ENCODE results near the gene PSMD7. TPM values are rescaled to one million over a fixed set of nuclear protein-coding genes. Genes with fewer than 3 reads are reported as not detected.

Gene PSMD7
- total RNA-seq, 1 donor from 2014 or later = 79.8 TPM

DNA sequence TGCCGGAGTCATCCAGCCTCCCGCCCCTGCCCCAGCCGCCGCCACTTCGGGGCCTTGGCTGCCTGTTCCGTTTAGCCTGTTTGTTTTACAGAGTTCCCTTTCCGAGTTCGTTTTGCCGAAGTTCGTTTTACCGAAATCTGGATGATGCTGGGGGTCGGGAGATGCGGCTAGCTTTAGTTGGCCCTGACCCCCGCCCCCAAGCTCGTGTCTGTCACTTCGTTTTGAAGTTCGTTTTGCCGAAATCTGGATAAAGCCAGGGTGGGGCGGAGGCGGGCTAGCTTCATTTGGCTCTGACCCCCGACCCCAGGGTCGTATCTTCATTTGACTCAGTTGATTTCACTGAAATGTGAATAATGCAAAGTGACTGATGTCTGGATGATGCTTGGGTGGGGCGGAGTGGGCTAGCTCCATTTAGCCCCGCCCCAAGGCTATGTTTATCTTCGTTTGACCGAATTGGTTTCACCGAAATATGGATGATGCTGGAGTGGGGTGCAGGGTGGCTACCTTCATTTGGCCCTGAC, 591 bp downstream of the PSMD7 start:
- Histone ChIP-seq H3K4me3 (ENCODE audit: low read depth, low read length) (peak overlapping the region; percentile 95), H3K27me3 (ENCODE audit: control insufficient read depth, insufficient read depth, low read length) (no peaks in the 10 kb centered on the region), H3K36me3 (ENCODE audit: control insufficient read depth, insufficient read depth, low read length) (peaks cover 22% of the 10 kb centered on the region)
- TF ChIP-seq, protein P1, sequence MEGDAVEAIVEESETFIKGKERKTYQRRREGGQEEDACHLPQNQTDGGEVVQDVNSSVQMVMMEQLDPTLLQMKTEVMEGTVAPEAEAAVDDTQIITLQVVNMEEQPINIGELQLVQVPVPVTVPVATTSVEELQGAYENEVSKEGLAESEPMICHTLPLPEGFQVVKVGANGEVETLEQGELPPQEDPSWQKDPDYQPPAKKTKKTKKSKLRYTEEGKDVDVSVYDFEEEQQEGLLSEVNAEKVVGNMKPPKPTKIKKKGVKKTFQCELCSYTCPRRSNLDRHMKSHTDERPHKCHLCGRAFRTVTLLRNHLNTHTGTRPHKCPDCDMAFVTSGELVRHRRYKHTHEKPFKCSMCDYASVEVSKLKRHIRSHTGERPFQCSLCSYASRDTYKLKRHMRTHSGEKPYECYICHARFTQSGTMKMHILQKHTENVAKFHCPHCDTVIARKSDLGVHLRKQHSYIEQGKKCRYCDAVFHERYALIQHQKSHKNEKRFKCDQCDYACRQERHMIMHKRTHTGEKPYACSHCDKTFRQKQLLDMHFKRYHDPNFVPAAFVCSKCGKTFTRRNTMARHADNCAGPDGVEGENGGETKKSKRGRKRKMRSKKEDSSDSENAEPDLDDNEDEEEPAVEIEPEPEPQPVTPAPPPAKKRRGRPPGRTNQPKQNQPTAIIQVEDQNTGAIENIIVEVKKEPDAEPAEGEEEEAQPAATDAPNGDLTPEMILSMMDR (IDR thresholded peaks at IDR 0.05; ENCODE audit: insufficient read depth, low read length, severe bottlenecking) = no peak
- DNase-seq (ENCODE audit: low read depth) = no peak
- no peak for FAIRE-seq

DNA sequence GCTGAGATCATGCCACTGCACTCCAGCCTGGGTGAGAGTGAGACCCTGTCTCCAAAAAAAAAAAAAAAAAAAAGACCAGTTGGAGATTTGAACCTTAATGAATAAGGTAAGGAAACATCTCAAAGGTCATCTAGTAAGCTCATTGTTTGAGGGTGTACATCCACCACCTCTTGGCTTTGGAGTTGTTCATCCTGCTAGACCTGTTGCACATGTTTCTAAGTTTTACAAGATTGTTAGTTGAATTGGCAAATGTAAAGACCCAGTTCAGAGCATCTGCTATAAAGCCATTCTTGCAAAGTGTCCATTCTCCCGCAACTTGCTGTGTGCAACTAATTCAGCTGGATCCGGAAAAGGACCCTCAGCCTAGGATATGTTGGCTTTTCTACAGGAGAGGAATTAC, 1.5 kb downstream of the PSMD7 start:
- peaks cover 30% of the 10 kb centered on the region for H3K36me3 ChIP-seq (ENCODE audit: control insufficient read depth, insufficient read depth, low read length)
- TF ChIP-seq, protein P1 (IDR thresholded peaks at IDR 0.05; ENCODE audit: insufficient read depth, low read length, severe bottlenecking) = no peak
- FAIRE-seq (no peak), DNase-seq (ENCODE audit: low read depth) (peak; percentile 30)
- no peak overlapping the region for H3K4me3 ChIP-seq (ENCODE audit: low read depth, low read length)
- no peaks in the 10 kb centered on the region for H3K27me3 ChIP-seq (ENCODE audit: control insufficient read depth, insufficient read depth, low read length)

DNA sequence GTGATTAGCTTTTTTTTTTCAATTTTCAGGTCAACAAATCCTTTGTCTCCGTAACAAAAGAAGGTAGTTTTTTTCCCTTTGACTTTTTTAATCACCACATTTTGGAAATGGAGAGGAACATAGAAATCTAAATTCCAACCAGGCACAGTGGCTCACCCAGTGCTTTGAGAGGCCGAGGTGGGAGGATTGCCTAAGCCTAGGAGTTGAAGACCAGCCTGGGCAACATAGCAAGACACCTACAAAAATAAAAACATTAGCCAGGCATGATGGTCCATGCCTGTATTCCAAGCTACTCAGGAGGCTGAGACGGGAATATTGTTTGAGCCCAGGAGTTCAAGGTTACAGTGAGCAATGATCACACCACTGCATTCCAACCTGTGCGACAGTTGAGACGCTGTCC, 5.7 kb downstream of the PSMD7 start:
- Histone ChIP-seq H3K4me3 (ENCODE audit: low read depth, low read length) (no peak overlapping the region), H3K27me3 (ENCODE audit: control insufficient read depth, insufficient read depth, low read length) (no peaks in the 10 kb centered on the region), H3K36me3 (ENCODE audit: control insufficient read depth, insufficient read depth, low read length) (peaks cover 48% of the 10 kb centered on the region)
- DNase-seq (ENCODE audit: low read depth) (no peak), FAIRE-seq (no peak)
- TF ChIP-seq, protein P1 (IDR thresholded peaks at IDR 0.05; ENCODE audit: insufficient read depth, low read length, severe bottlenecking) = no peak

DNA sequence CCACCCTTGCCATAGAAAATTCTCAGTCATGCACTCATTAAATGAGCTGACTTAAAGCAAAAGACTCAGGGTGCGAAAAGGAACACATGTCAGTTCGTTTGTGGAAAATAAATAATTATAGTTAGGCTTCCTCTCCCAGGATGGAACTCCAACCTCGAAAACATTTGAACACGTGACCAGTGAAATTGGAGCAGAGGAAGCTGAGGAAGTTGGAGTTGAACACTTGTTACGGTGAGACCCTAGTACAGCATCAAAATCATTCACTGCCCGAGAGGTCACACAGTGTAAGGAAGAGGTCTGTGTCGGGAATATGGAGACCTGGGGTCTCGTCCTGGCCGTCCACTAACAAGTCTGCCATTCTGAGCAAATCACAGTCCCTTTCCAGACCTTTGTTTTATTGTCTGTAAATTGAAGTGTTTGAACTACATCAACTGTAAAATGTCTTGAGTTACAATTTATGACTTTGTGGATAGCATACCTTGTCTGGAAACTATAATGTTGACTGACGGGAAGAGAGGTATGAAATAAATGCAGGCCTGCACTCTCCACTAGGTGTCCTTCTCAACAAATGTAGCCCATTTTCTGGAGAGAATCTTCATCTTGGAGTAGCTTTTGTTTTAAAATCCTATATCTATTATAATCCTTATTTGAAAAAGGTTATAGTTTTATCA, 7.7 kb downstream of the PSMD7 start:
- DNase-seq (ENCODE audit: low read depth) (no peak), FAIRE-seq (no peak)
- TF ChIP-seq, protein P1 (IDR thresholded peaks at IDR 0.05; ENCODE audit: insufficient read depth, low read length, severe bottlenecking) = peak; percentile 29
- H3K36me3 ChIP-seq (ENCODE audit: control insufficient read depth, insufficient read depth, low read length) = peaks cover 44% of the 10 kb centered on the region
- no peak overlapping the region for H3K4me3 ChIP-seq (ENCODE audit: low read depth, low read length)
- H3K27me3 ChIP-seq (ENCODE audit: control insufficient read depth, insufficient read depth, low read length) = no peaks in the 10 kb centered on the region

DNA sequence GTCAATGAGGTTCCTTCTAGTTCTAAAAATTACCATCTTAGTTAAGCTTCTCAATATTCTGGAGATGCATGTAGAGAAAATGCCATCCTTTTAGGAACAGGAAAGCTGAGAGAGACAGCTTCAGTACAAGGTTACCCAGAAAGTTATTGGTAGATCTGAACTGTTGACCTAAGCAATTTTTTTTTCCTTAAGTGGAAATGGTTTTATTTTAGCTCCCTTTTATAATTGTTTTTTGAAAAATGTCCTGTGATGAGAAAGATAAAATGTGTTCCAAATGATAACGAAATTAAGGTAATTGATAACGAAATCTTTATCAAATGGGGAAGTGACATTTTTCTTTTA, 8.2 kb downstream of the PSMD7 start:
- H3K27me3 ChIP-seq (ENCODE audit: control insufficient read depth, insufficient read depth, low read length) = no peaks in the 10 kb centered on the region
- FAIRE-seq (no peak), DNase-seq (ENCODE audit: low read depth) (no peak)
- H3K36me3 ChIP-seq (ENCODE audit: control insufficient read depth, insufficient read depth, low read length) = peaks cover 42% of the 10 kb centered on the region
- TF ChIP-seq, protein P1 (IDR thresholded peaks at IDR 0.05; ENCODE audit: insufficient read depth, low read length, severe bottlenecking) = no peak
- no peak overlapping the region for H3K4me3 ChIP-seq (ENCODE audit: low read depth, low read length)

DNA sequence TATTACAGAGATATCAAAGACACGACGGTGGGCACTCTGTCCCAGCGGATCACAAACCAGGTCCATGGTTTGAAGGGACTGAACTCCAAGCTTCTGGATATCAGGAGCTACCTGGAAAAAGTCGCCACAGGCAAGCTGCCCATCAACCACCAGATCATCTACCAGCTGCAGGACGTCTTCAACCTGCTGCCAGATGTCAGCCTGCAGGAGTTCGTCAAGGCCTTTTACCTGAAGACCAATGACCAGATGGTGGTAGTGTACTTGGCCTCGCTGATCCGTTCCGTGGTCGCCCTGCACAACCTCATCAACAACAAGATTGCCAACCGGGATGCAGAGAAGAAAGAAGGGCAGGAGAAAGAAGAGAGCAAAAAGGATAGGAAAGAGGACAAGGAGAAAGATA, 8.7 kb downstream of the PSMD7 start:
- H3K36me3 ChIP-seq (ENCODE audit: control insufficient read depth, insufficient read depth, low read length) = peaks cover 38% of the 10 kb centered on the region
- H3K27me3 ChIP-seq (ENCODE audit: control insufficient read depth, insufficient read depth, low read length) = no peaks in the 10 kb centered on the region
- no peak for DNase-seq (ENCODE audit: low read depth)
- H3K4me3 ChIP-seq (ENCODE audit: low read depth, low read length) = no peak overlapping the region
- no peak for FAIRE-seq
- TF ChIP-seq, protein P1 (IDR thresholded peaks at IDR 0.05; ENCODE audit: insufficient read depth, low read length, severe bottlenecking) = no peak

Measured in bronchial epithelial cell (primary cell).